H1 (cell line): ENCODE data around the gene KCNIP2. TPM values are rescaled to one million over a fixed set of nuclear protein-coding genes. Genes with fewer than 3 reads are reported as not detected.

Source experiments
- CTCF ChIA-PET: fragments of 300-600 bp; sonication (Branson Sonifier 250); formaldehyde crosslinking; loops from one replicate; lab custom pipeline; 2021; ENCODE audit not compliant: partially characterized antibody; lab: Charles Lee
- POLR2A ChIA-PET: fragments of 300-600 bp; sonication (Branson Sonifier 250); formaldehyde crosslinking; loops from one replicate; lab custom pipeline; 2021; ENCODE audit warnings: inconsistent platforms; ENCODE audit not compliant: partially characterized antibody; lab: Charles Lee
- DNase-seq, 2 experiments: peaks; one replicate each; pipeline versions ENCODE4 v3.0.0 to v3.0.0-alpha.2; 2010 to 2022; ENCODE audit warnings: low spot score in 2 of 2, low read depth in 1 of 2, mixed read lengths in 1 of 2
- FAIRE-seq: peaks from 2 replicates; lab custom pipeline; 2011; peaks lifted over from hg19 to GRCh38; lab: Jason Lieb, UNC
- H2AFZ ChIP-seq: 2 replicates; pipeline ENCODE4 v1.8.1; 2012; ENCODE audit warnings: low read length, inconsistent platforms
- H2AK5ac ChIP-seq: 2 replicates; pipeline ENCODE4 v1.6.1; 2013; ENCODE audit warnings: low read depth, low read length
- H2BK120ac ChIP-seq: replicated peaks from 2 replicates; pipeline ENCODE3; 2013; ENCODE audit warnings: low read depth, low read length, inconsistent platforms
- H2BK12ac ChIP-seq: 2 replicates; pipeline ENCODE4 v1.6.1; 2013; ENCODE audit warnings: low read depth, low read length
- H2BK15ac ChIP-seq: 2 replicates; pipeline ENCODE4 v1.6.1; 2013; ENCODE audit warnings: low read length
- H2BK20ac ChIP-seq: 2 replicates; pipeline ENCODE4 v1.6.1; 2013; ENCODE audit warnings: low read length
- H2BK5ac ChIP-seq: 2 replicates; pipeline ENCODE4 v1.6.1; 2013; ENCODE audit warnings: low read depth, low read length
- H3K14ac ChIP-seq: 2 replicates; pipeline ENCODE4 v1.6.1; 2013; ENCODE audit warnings: inconsistent platforms; ENCODE audit not compliant: insufficient read length
- H3K18ac ChIP-seq: 2 replicates; pipeline ENCODE4 v1.6.1; 2013; ENCODE audit warnings: low read length; ENCODE audit errors: extremely low read depth
- H3K23ac ChIP-seq: 2 replicates; pipeline ENCODE4 v1.6.1; 2013; ENCODE audit warnings: inconsistent platforms; ENCODE audit not compliant: insufficient read length
- H3K23me2 ChIP-seq: 2 replicates; pipeline ENCODE4 v1.6.1; 2013; ENCODE audit warnings: low read depth, low read length
- H3K27ac ChIP-seq: 2 replicates; pipeline ENCODE4 v1.6.1; 2011; ENCODE audit warnings: low read depth, low read length, inconsistent platforms
- H3K27me3 ChIP-seq, 4 experiments: replicated peaks in 1 of 4; 1 replicate in 1 of 4; 2 replicates in 3 of 4; pipeline versions ENCODE4 v1.6.1 to v1.8.1; 2011 to 2013; ENCODE audit warnings: low read length in 3 of 4, mild to moderate bottlenecking in 3 of 4, inconsistent platforms in 2 of 4, mixed read lengths in 2 of 4, moderate library complexity in 1 of 4; ENCODE audit not compliant: control insufficient read depth in 3 of 4, insufficient read depth in 3 of 4; ENCODE audit errors: extremely low read depth in 1 of 4
- H3K36me3 ChIP-seq, 4 experiments: 2 replicates each; pipeline versions ENCODE4 v1.6.1 to v1.8.1; 2011 to 2013; ENCODE audit warnings: mild to moderate bottlenecking in 4 of 4, low read length in 3 of 4, moderate library complexity in 2 of 4, control low read depth in 1 of 4, inconsistent platforms in 1 of 4; ENCODE audit not compliant: insufficient read depth in 4 of 4, control insufficient read depth in 2 of 4
- H3K4ac ChIP-seq: replicated peaks from 2 replicates; pipeline ENCODE3; 2013; ENCODE audit warnings: low read length, low read depth, mixed read lengths, inconsistent platforms; ENCODE audit not compliant: insufficient read length
- H3K4me1 ChIP-seq, 4 experiments: replicated peaks in 1 of 4; 1 replicate in 1 of 4; 2 replicates in 3 of 4; pipeline versions ENCODE4 v1.6.1 to v1.8.1; 2011 to 2013; ENCODE audit warnings: low read length in 3 of 4, inconsistent platforms in 2 of 4, mixed read lengths in 1 of 4; ENCODE audit not compliant: insufficient read depth in 4 of 4, control insufficient read depth in 3 of 4
- H3K4me2 ChIP-seq, 2 experiments: 2 replicates each; pipeline versions ENCODE4 v1.6.1 to v1.8.1; 2011 to 2013; ENCODE audit warnings: low read depth in 2 of 2, low read length in 2 of 2, control low read depth in 1 of 2, inconsistent platforms in 1 of 2, mild to moderate bottlenecking in 1 of 2; ENCODE audit not compliant: insufficient read depth in 1 of 2
- H3K4me3 ChIP-seq, 4 experiments: fragments of 200-600, 300-600 bp in 1 of 4; sonication (generic), shearing (Covaris generic), sonication (Bioruptor Twin) in 1 of 4; 2 replicates each; pipeline versions ENCODE4 v1.5.1 to v1.8.1; 2011 to 2016; ENCODE audit warnings: low read length in 4 of 4, low read depth in 3 of 4, control low read depth in 2 of 4, inconsistent platforms in 2 of 4, mild to moderate bottlenecking in 2 of 4, mixed read lengths in 1 of 4, moderate library complexity in 1 of 4; ENCODE audit not compliant: insufficient read depth in 2 of 4; ENCODE audit errors: extremely low read depth in 1 of 4
- H3K56ac ChIP-seq: replicated peaks from 2 replicates; pipeline ENCODE3; 2013; ENCODE audit warnings: low read depth, mild to moderate bottlenecking, mixed read lengths, low read length, inconsistent platforms; ENCODE audit not compliant: insufficient read length
- H3K79me1 ChIP-seq: 2 replicates; pipeline ENCODE4 v1.6.1; 2013; ENCODE audit warnings: low read depth, low read length, control low read depth
- H3K79me2 ChIP-seq, 2 experiments: 2 replicates each; pipeline versions ENCODE4 v1.6.1 to v1.8.1; 2012 to 2013; ENCODE audit warnings: low read length in 2 of 2, mild to moderate bottlenecking in 2 of 2, inconsistent platforms in 1 of 2; ENCODE audit not compliant: insufficient read depth in 2 of 2, control insufficient read depth in 1 of 2
- H3K9ac ChIP-seq, 4 experiments: replicated peaks in 1 of 4; 1 replicate in 1 of 4; 2 replicates in 3 of 4; pipeline versions ENCODE4 v1.6.1 to v1.8.1; 2011 to 2013; ENCODE audit warnings: low read depth in 3 of 4, low read length in 3 of 4, control low read depth in 2 of 4, mild to moderate bottlenecking in 2 of 4, moderate library complexity in 2 of 4, inconsistent platforms in 1 of 4; ENCODE audit errors: extremely low read depth in 1 of 4
- H3K9me3 ChIP-seq, 2 experiments: 2 replicates each; pipeline versions ENCODE4 v1.6.1 to v1.8.1; 2012 to 2013; ENCODE audit warnings: mild to moderate bottlenecking in 2 of 2, moderate library complexity in 2 of 2, control low read depth in 1 of 2, inconsistent platforms in 1 of 2, low read depth in 1 of 2, low read length in 1 of 2, mixed read lengths in 1 of 2; ENCODE audit not compliant: insufficient read depth in 2 of 2
- H4K20me1 ChIP-seq, 2 experiments: replicated peaks in 1 of 2; 2 replicates each; pipeline versions ENCODE3 to v1.8.1; 2011 to 2013; ENCODE audit warnings: inconsistent platforms in 2 of 2, low read length in 2 of 2, mild to moderate bottlenecking in 1 of 2; ENCODE audit not compliant: insufficient read depth in 2 of 2, control insufficient read depth in 1 of 2
- H4K5ac ChIP-seq: 2 replicates; pipeline ENCODE4 v1.6.1; 2013; ENCODE audit warnings: low read length, low read depth, mixed read lengths, inconsistent platforms; ENCODE audit not compliant: insufficient read length
- H4K8ac ChIP-seq: 2 replicates; pipeline ENCODE4 v1.8.0; 2013; ENCODE audit warnings: mild to moderate bottlenecking, moderate library complexity, low read length, inconsistent platforms; ENCODE audit not compliant: insufficient read depth; ENCODE audit errors: extremely low read depth
- H4K91ac ChIP-seq: replicated peaks from 2 replicates; pipeline ENCODE3; 2013; ENCODE audit warnings: low read length, mixed read lengths, inconsistent platforms; ENCODE audit not compliant: insufficient read length
- JUND ChIP-seq: IDR thresholded peaks from 2 replicates; pipeline ENCODE4 v1.6.1; 2011; ENCODE audit warnings: mild to moderate bottlenecking, improper control_type of control experiment, low read length
- MAFK ChIP-seq: IDR thresholded peaks from 2 replicates; pipeline ENCODE4 v1.6.1; 2012; ENCODE audit warnings: low read depth, mild to moderate bottlenecking, improper control_type of control experiment, low read length
- RAD21 ChIP-seq, 2 experiments: IDR thresholded peaks in 1 of 2; conservative IDR thresholded peaks in 1 of 2; 2 replicates each; pipeline ENCODE4 v1.6.1; 2011; ENCODE audit warnings: low read depth in 2 of 2, low read length in 2 of 2, improper control_type of control experiment in 1 of 2, inconsistent platforms in 1 of 2, mild to moderate bottlenecking in 1 of 2, moderate library complexity in 1 of 2
- SIX5 ChIP-seq: IDR thresholded peaks from 2 replicates; pipeline ENCODE4 v1.6.1; 2011; ENCODE audit warnings: mild to moderate bottlenecking, low read depth, low read length
- SP2 ChIP-seq: IDR thresholded peaks from 2 replicates; pipeline ENCODE4 v1.6.1; 2012; ENCODE audit warnings: mild to moderate bottlenecking, low read length, inconsistent platforms
- TAF7 ChIP-seq: optimal IDR thresholded peaks from 2 replicates; pipeline ENCODE3; 2011; ENCODE audit warnings: low read depth, mild to moderate bottlenecking, inconsistent platforms, low read length, moderate library complexity, borderline replicate concordance
- TBP ChIP-seq: IDR thresholded peaks from 2 replicates; pipeline ENCODE4 v1.6.1; 2011; ENCODE audit warnings: low read depth, low read length, improper control_type of control experiment
- WGBS, 2 experiments: shearing (Covaris generic) in 1 of 2; methylation state at CpG; one replicate each; pipeline versions ENCODE4 v1.1.6 to v1.1.7; 2013 to 2015; ENCODE audit warnings: low lambda C conversion rate in 2 of 2, mixed read lengths in 2 of 2, inconsistent platforms in 1 of 2, low coverage in 1 of 2, missing lambda C conversion rate in 1 of 2; ENCODE audit not compliant: insufficient replicate concordance in 2 of 2, insufficient coverage in 1 of 2, insufficient read length in 1 of 2; ENCODE audit errors: extremely low coverage in 1 of 2, missing lambda C conversion rate in 1 of 2; 5-methylcytosine and 5-hydroxymethylcytosine counted together
- polyA plus RNA-seq, 7 experiments: library from polyadenylated mRNA; depleted of rRNA in 3 of 7; stranded (reverse) in 5 of 7; unstranded in 2 of 7; fragments of >200 nt in 5 of 7; fragments of 200-250 nt in 2 of 7; gene quantifications; 1 replicate in 5 of 7; 2 replicates in 1 of 7; 4 replicates in 1 of 7; pipeline versions ENCODE4 v1.2.1 to v1.2.3, GENCODE V29; 2011 to 2013; ENCODE audit warnings: missing spikeins in 2 of 7, mixed read lengths in 2 of 7
- total RNA-seq: library from RNA; stranded (reverse); fragmentation: NEBNext Ultra II Directional; extraction: Animal tissue kit (Norgen Biotek cat#: 25700); gene quantifications from 2 replicates; pipeline ENCODE4 v1.2.1, GENCODE V29; 2021
- TF ChIP-seq, protein P1 (sequence below), 3 experiments: IDR thresholded peaks; 1 replicate in 2 of 3; 2 replicates in 1 of 3; pipeline versions ENCODE4 v1.5.1 to v1.6.1; 2011; ENCODE audit warnings: low read length in 3 of 3, mild to moderate bottlenecking in 3 of 3, inconsistent platforms in 2 of 3, low read depth in 1 of 3, moderate library complexity in 1 of 3; ENCODE audit not compliant: insufficient read depth in 1 of 3; ENCODE audit errors: control extremely low read depth in 1 of 3

The KCNIP2 gene
- total and polyA plus RNA-seq, 2 of the 8 experiments (the other 6 are each of a cell fraction or from before 2014, with no cell fraction given), result 2.7 to 6.0 TPM

DNA sequence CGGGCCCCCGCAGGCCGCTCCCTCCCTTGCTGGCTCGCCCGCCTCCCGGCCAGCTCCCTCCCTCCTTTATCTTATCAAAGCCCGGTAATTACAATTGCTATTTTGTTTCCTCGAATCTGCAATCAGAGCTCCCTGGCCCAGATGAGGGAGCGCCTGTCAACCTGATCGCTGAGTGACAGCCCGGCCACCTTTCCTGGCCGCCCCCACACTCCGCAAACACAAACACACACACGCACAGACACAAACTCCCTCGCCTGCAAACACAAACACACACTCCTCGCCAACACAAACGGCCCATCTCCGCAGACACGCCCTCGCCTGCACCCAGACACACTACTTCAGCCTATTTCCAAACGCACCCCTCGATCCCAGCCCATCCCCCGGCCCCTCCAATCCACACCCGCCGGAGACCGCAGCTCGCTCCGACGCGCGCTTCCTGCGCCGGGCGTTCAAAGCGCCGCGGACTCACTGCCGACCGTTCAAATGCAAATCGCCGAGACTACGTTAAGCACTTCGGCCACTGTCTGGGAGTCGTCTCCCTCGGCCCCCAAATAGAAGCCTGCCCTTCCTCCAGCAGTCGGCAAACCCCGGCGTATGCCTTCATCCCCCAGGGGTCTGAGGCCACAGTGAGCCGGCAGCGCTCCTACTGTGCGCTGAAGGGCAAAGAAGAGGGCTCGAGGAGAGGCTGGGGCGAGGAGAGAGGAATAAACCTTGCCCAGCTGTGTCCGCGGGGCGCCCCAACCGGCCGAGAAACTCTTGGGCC is 64.6 kb downstream of the KCNIP2 start:
- peaks cover 34% of the 10 kb centered on the region for H3K23me2 ChIP-seq
- H3K79me1 ChIP-seq, result peaks cover 7% of the 10 kb centered on the region
- ChIA-PET POLR2A (interaction anchor here (0.5 to 9.1 kb wide), 6 partner anchors 26 to 341 kb away, joined by 3 to 66 read pairs (median 3); partner anchors contain the start of genes DPCD, LDB1, OGA and POLL), CTCF (interaction anchor here (0.7 to 9.8 kb wide), 12 partner anchors 10 to 621 kb away, joined by 3 to 246 read pairs (median 3); no protein-coding TSS in a partner anchor)
- peak overlapping the region; percentile 68; the same call in 1 of the 2 replicates for H2BK12ac ChIP-seq
- FAIRE-seq (no peak), DNase-seq (peak in 1 of 2 experiments; percentile 82)
- H3K4me1 ChIP-seq, result peaks cover 12 to 49% (median 28%) of the 10 kb centered on the region in 4 experiments
- 0 out of 2 replicates have a peak overlapping the region, but pooled peaks have one; percentile 18 for H2BK20ac ChIP-seq
- H4K8ac ChIP-seq, result peak overlapping the region; percentile 81; the same call in 1 of the 2 replicates
- H2BK120ac ChIP-seq, result no peak overlapping the region
- no peak overlapping the region for H4K5ac ChIP-seq
- no peak overlapping the region for H2AFZ ChIP-seq
- H3K4ac ChIP-seq, result no peak overlapping the region
- no peak overlapping the region for H2BK15ac ChIP-seq
- H3K18ac ChIP-seq, result peak overlapping the region; percentile 95
- peak overlapping the region; percentile 91 to 95 for H3K4me2 ChIP-seq
- H3K36me3 ChIP-seq, result no peaks in the 10 kb centered on the region; a peak in 1 of 8 replicates
- H3K27ac ChIP-seq, result no peak overlapping the region
- H3K4me3 ChIP-seq, result peak overlapping the region; percentile 28 to 60 (median 46)
- no peak overlapping the region for H3K56ac ChIP-seq
- no peak overlapping the region for H3K14ac ChIP-seq
- H3K23ac ChIP-seq, result no peak overlapping the region
- WGBS, 2 experiments, result 1% methylated on average over 52 of the region's 58 CpGs; no CpG with 5 or more reads in 1 of the 2 experiments
- H2AK5ac ChIP-seq, result no peak overlapping the region
- H3K27me3 ChIP-seq, result peaks cover 39 to 56% (median 49%) of the 10 kb centered on the region in 4 experiments
- H4K91ac ChIP-seq, result peak overlapping the region; percentile 83
- H3K9me3 ChIP-seq, result no peaks in the 10 kb centered on the region
- peaks cover 15 to 29% of the 10 kb centered on the region in 2 experiments for H4K20me1 ChIP-seq
- no peak overlapping the region for H3K9ac ChIP-seq
- H3K79me2 ChIP-seq, result peaks cover 0 to 8% of the 10 kb centered on the region in 2 experiments; a peak in 1 of 4 replicates
- peak overlapping the region; percentile 75; the same call in 1 of the 2 replicates for H2BK5ac ChIP-seq
- TF ChIP-seq SIX5 (no peak), SP2 (no peak), TAF7 (no peak), MAFK (no peak), RAD21 (IDR thresholded peaks at IDR 0.05 in 1 of 2, conservative IDR thresholded peaks at IDR 0.05 in 1 of 2; ENCODE audit: low read depth in 2 of 2, low read length in 2 of 2) (peak in 1 of 2 experiments; percentile 8; a peak in 1 of 4 replicates), TBP (peak; percentile 20; the same call in 1 of the 2 replicates), JUND (no peak)
- TF ChIP-seq, protein P1, sequence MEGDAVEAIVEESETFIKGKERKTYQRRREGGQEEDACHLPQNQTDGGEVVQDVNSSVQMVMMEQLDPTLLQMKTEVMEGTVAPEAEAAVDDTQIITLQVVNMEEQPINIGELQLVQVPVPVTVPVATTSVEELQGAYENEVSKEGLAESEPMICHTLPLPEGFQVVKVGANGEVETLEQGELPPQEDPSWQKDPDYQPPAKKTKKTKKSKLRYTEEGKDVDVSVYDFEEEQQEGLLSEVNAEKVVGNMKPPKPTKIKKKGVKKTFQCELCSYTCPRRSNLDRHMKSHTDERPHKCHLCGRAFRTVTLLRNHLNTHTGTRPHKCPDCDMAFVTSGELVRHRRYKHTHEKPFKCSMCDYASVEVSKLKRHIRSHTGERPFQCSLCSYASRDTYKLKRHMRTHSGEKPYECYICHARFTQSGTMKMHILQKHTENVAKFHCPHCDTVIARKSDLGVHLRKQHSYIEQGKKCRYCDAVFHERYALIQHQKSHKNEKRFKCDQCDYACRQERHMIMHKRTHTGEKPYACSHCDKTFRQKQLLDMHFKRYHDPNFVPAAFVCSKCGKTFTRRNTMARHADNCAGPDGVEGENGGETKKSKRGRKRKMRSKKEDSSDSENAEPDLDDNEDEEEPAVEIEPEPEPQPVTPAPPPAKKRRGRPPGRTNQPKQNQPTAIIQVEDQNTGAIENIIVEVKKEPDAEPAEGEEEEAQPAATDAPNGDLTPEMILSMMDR (IDR thresholded peaks at IDR 0.05; ENCODE audit: control extremely low read depth in 1 of 3, insufficient read depth in 1 of 3, low read depth in 1 of 3, low read length in 3 of 3), result no peak
